HG02642 (cell line): Measurements from ENCODE around the gene HEATR5A.
"Not testable (repeated sequence)": the region's sequence is repeated elsewhere in the genome, so short reads cannot be mapped to it uniquely, and the experiment has no call there.

Experiments
- ATAC-seq: cut with Tn5 transposase; IDR thresholded peaks from one replicate; pipeline ENCODE4 v1.9.1; 2021; ENCODE audit warnings: mild to moderate bottlenecking; ENCODE audit not compliant: unreplicated experiment, poor library complexity

HEATR5A gene

GRCh38 chr14:31261859-31262731 is 158.3 kb downstream of the HEATR5A start:
- ATAC-seq = no peak

GRCh38 chr14:31261523-31261858 is 158.9 kb downstream of the HEATR5A start:
- ATAC-seq = no peak

GRCh38 chr14:31259040-31259435 is 161.3 kb downstream of the HEATR5A start:
- ATAC-seq = not testable (repeated sequence)

GRCh38 chr14:31258427-31259039 is 161.8 kb downstream of the HEATR5A start:
- no peak for ATAC-seq

GRCh38 chr14:31257554-31258426 is 162.6 kb downstream of the HEATR5A start:
- not testable (repeated sequence) for ATAC-seq

- ATAC-seq = no peak
Measured at GRCh38 chr14:31257244-31257553, 163.2 kb downstream of the HEATR5A start.

GRCh38 chr14:31256534-31257243 is 163.7 kb downstream of the HEATR5A start:
- ATAC-seq = no peak

GRCh38 chr14:31255918-31256317 is 164.4 kb downstream of the HEATR5A start:
- ATAC-seq = not testable (repeated sequence)

GRCh38 chr14:31255286-31255685 is 165.1 kb downstream of the HEATR5A start:
- no peak for ATAC-seq

GRCh38 chr14:31253746-31254471 is 166.4 kb downstream of the HEATR5A start:
- ATAC-seq = no peak

GRCh38 chr14:31252865-31253264 is 167.5 kb downstream of the HEATR5A start:
- ATAC-seq = no peak

- ATAC-seq = no peak
Measured at GRCh38 chr14:31251028-31251958, 169.1 kb downstream of the HEATR5A start.

- ATAC-seq = no peak
Measured at GRCh38 chr14:31244626-31245025, 175.7 kb downstream of the HEATR5A start.

GRCh38 chr14:31243860-31244259 is 176.5 kb downstream of the HEATR5A start:
- ATAC-seq = no peak

GRCh38 chr14:31242161-31242940 is 178.0 kb downstream of the HEATR5A start:
- ATAC-seq = not testable (repeated sequence)
